Suprapubic skin (tissue), 4 donors: Measurements from ENCODE around the gene TMCC2. TPM values are rescaled to one million over a fixed set of nuclear protein-coding genes. Genes with fewer than 3 reads are reported as not detected.
A peak's percentile ranks its signal among the peaks of the same experiment; 100 is the strongest.

Source experiments
- DNase-seq, 2 donors: peaks; one replicate each; pipeline ENCODE4 v3.0.0-alpha.2; 2019; ENCODE audit warnings: low spot score in 2 of 2
- H3K27ac ChIP-seq: fragments of 200-600 bp; sonication (generic); one replicate; pipeline ENCODE4 v1.5.1; 2019
- H3K27me3 ChIP-seq: fragments of 200-600 bp; sonication (generic); one replicate; pipeline ENCODE4 v1.5.1; 2019
- H3K36me3 ChIP-seq: fragments of 200-600 bp; sonication (generic); one replicate; pipeline ENCODE4 v1.5.1; 2019
- H3K4me1 ChIP-seq: fragments of 200-600 bp; sonication (generic); one replicate; pipeline ENCODE4 v1.5.1; 2019
- H3K4me3 ChIP-seq: fragments of 200-600 bp; sonication (generic); one replicate; pipeline ENCODE4 v1.5.1; 2019; ENCODE audit warnings: mild to moderate bottlenecking
- H3K9me3 ChIP-seq: fragments of 200-600 bp; sonication (generic); one replicate; pipeline ENCODE4 v1.5.1; 2019
- EP300 ChIP-seq: sonication (generic); formaldehyde crosslinking; IDR thresholded peaks from one replicate; pipeline ENCODE4 v1.6.1; 2017; ENCODE audit warnings: antibody characterized with exemption
- POLR2A ChIP-seq, 2 donors: fragments of 450-650 bp; IDR thresholded peaks; one replicate each; pipeline ENCODE4 v1.6.1; 2017; ENCODE audit warnings: antibody characterized with exemption in 2 of 2, mild to moderate bottlenecking in 2 of 2, moderate library complexity in 2 of 2
- POLR2AphosphoS5 ChIP-seq, 3 donors: sonication (generic); formaldehyde crosslinking; IDR thresholded peaks; one replicate each; pipeline ENCODE4 v1.6.1; 2017; ENCODE audit warnings: antibody characterized with exemption in 3 of 3
- WGBS: methylation state at CpG from one replicate; pipeline ENCODE4 v1.1.5; 2018; 5-methylcytosine and 5-hydroxymethylcytosine counted together
- total RNA-seq, 4 donors: library from RNA; depleted of rRNA; stranded (reverse); fragments of >200 nt; gene quantifications; one replicate each; pipeline ENCODE4 v1.1.0, GENCODE V29; 2016
- TF ChIP-seq, protein P1 (sequence below), 2 donors: fragments of 200-600 bp in 1 of 2; fragments of 450-650 bp in 1 of 2; sonication (generic) in 1 of 2; IDR thresholded peaks; one replicate each; pipeline ENCODE4 v1.5.1; 2016 to 2019; ENCODE audit warnings: antibody characterized with exemption in 2 of 2, mild to moderate bottlenecking in 1 of 2, moderate library complexity in 1 of 2

The TMCC2 gene
- total RNA-seq, 4 donors from 2014 or later, result 3.1 to 4.3 (median 4.1) TPM

DNA sequence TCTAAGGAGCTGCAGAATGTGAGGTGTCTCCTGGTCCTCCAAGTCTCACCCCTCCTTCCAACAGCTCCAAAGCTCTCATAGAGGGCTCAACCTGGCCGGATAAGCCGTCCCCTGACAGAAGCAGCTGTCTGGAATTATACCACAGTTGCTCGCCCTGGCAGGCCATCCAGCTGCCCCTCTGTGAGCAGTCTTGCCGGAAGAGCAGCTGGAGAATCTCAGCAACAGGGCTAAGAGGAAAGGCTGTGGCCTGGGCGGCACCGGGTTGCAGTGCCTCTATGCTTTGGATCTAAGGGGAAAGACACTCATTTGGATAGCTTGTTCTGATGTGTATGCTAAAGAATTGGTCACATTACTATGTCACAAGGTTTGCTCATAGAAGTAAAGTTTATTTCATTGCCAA, 12.4 kb downstream of the TMCC2 start:
- no peak overlapping the region for H3K27ac ChIP-seq
- TF ChIP-seq POLR2A (IDR thresholded peaks at IDR 0.05) (no peak), EP300 (no peak), POLR2AphosphoS5 (IDR thresholded peaks at IDR 0.05) (no peak)
- TF ChIP-seq, protein P1, sequence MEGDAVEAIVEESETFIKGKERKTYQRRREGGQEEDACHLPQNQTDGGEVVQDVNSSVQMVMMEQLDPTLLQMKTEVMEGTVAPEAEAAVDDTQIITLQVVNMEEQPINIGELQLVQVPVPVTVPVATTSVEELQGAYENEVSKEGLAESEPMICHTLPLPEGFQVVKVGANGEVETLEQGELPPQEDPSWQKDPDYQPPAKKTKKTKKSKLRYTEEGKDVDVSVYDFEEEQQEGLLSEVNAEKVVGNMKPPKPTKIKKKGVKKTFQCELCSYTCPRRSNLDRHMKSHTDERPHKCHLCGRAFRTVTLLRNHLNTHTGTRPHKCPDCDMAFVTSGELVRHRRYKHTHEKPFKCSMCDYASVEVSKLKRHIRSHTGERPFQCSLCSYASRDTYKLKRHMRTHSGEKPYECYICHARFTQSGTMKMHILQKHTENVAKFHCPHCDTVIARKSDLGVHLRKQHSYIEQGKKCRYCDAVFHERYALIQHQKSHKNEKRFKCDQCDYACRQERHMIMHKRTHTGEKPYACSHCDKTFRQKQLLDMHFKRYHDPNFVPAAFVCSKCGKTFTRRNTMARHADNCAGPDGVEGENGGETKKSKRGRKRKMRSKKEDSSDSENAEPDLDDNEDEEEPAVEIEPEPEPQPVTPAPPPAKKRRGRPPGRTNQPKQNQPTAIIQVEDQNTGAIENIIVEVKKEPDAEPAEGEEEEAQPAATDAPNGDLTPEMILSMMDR (IDR thresholded peaks at IDR 0.05), result no peak
- 90% methylated on average over 5 of the region's 6 CpGs for WGBS
- DNase-seq, result peak in 1 of 2 donors; percentile 52
- peaks cover 4% of the 10 kb centered on the region for H3K36me3 ChIP-seq
- H3K4me1 ChIP-seq, result no peaks in the 10 kb centered on the region
- no peaks in the 10 kb centered on the region for H3K27me3 ChIP-seq
- H3K4me3 ChIP-seq, result no peak overlapping the region
- no peaks in the 10 kb centered on the region for H3K9me3 ChIP-seq

DNA sequence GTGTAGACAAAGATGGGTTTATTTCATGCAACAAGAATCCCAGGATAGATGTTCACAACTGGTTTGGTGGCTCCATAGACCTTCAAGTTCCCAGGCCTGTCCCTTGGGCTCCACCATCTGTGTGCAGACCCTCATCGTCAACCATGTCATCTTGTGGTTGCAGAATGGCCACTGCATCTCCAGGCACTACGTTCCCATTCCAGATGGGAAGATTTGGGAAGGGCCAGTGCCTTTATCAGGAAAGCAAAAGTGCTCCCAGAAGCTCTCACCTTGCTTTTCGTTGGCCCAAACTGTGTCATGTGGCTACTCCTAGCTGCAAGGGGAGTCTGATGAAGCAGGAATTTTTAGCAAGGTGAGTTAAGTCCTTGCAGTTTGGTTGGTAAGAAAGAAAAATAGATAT, 12.8 kb downstream of the TMCC2 start:
- no peaks in the 10 kb centered on the region for H3K27me3 ChIP-seq
- no peak overlapping the region for H3K27ac ChIP-seq
- H3K4me3 ChIP-seq, result no peak overlapping the region
- H3K4me1 ChIP-seq, result peaks cover 2% of the 10 kb centered on the region
- H3K36me3 ChIP-seq, result peaks cover 4% of the 10 kb centered on the region
- WGBS, result 77% methylated on average over 3 of the region's 3 CpGs
- DNase-seq, result peak in 1 of 2 donors; percentile 24
- no peak for TF ChIP-seq POLR2AphosphoS5 (IDR thresholded peaks at IDR 0.05)
- TF ChIP-seq EP300, result no peak
- no peaks in the 10 kb centered on the region for H3K9me3 ChIP-seq

GRCh38 chr1:205241366-205242030, 13.8 kb downstream of the TMCC2 start:
- no peak for DNase-seq
- Histone ChIP-seq H3K4me1 (peaks cover 9% of the 10 kb centered on the region), H3K27ac (no peak overlapping the region), H3K9me3 (no peaks in the 10 kb centered on the region), H3K36me3 (peaks cover 4% of the 10 kb centered on the region), H3K27me3 (no peaks in the 10 kb centered on the region), H3K4me3 (no peak overlapping the region)
- 96% methylated on average over 36 of the region's 36 CpGs for WGBS
- TF ChIP-seq, protein P1 (IDR thresholded peaks at IDR 0.05), result no peak
- TF ChIP-seq POLR2A (IDR thresholded peaks at IDR 0.05), result no peak
- no peak for TF ChIP-seq EP300
- TF ChIP-seq POLR2AphosphoS5 (IDR thresholded peaks at IDR 0.05), result no peak

- H3K27me3 ChIP-seq, result no peaks in the 10 kb centered on the region
- peaks cover 27% of the 10 kb centered on the region for H3K4me1 ChIP-seq
- H3K9me3 ChIP-seq, result no peaks in the 10 kb centered on the region
- no peak for DNase-seq
- 90% methylated on average over 8 of the region's 8 CpGs for WGBS
- TF ChIP-seq POLR2AphosphoS5 (IDR thresholded peaks at IDR 0.05) (no peak), POLR2A (IDR thresholded peaks at IDR 0.05) (no peak), EP300 (no peak)
- TF ChIP-seq, protein P1 (IDR thresholded peaks at IDR 0.05), result no peak
- peaks cover 4% of the 10 kb centered on the region for H3K36me3 ChIP-seq
- H3K4me3 ChIP-seq, result no peak overlapping the region
- no peak overlapping the region for H3K27ac ChIP-seq
Measured at GRCh38 chr1:205243350-205244191, 15.8 kb downstream of the TMCC2 start.

DNA sequence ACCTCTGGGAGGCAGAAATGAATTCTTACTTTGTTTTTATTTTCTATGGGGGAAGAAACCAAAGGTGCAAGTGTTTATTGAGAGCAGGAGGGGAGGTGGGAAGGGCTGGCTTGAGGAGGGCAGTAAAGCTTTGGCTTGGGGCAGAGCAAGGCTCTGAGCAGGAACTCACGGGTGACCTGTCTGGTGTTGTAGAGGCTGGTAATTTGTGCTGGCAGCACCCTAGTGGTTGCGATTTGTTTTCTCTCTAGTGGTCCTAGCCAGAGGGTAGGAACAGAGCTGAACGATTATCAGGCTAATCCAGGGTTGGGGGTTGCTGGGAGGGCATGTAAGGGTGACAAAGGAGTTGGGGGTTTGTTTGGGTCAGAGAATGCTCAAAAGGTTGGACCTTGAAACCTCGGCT, 16.6 kb downstream of the TMCC2 start:
- TF ChIP-seq, protein P1 (IDR thresholded peaks at IDR 0.05), result no peak
- no peak for TF ChIP-seq POLR2AphosphoS5 (IDR thresholded peaks at IDR 0.05)
- no peak for TF ChIP-seq POLR2A (IDR thresholded peaks at IDR 0.05)
- TF ChIP-seq EP300, result no peak
- Histone ChIP-seq H3K4me1 (peaks cover 35% of the 10 kb centered on the region), H3K27ac (no peak overlapping the region), H3K27me3 (no peaks in the 10 kb centered on the region), H3K36me3 (peaks cover 4% of the 10 kb centered on the region), H3K4me3 (no peak overlapping the region), H3K9me3 (no peaks in the 10 kb centered on the region)
- no peak for DNase-seq
- WGBS, result 86% methylated on average over 4 of the region's 4 CpGs
